CD4-positive, CD25-positive, alpha-beta regulatory T cell (primary cell): Measurements from ENCODE around the gene NCAM1. TPM values are rescaled to one million over a fixed set of nuclear protein-coding genes. Genes with fewer than 3 reads are reported as not detected.

Source experiments
- ATAC-seq, 2 donors: fragments of 150-1000 bp; cut with Tn5 transposase; one replicate each; pipeline ENCODE4 v1.10.0; 2021; ENCODE audit warnings: low read depth in 2 of 2, moderate number of reproducible peaks in 2 of 2, moderate library complexity in 1 of 2
- DNase-seq, 3 donors: peaks; one replicate each; pipeline versions ENCODE4 v3.0.0 to v3.0.0-alpha.2; 2012 to 2022; ENCODE audit warnings: mixed read lengths in 1 of 3
- H3K27ac ChIP-seq: one replicate; pipeline ENCODE4 v1.7.0; 2013; ENCODE audit warnings: mild to moderate bottlenecking, low read length; ENCODE audit not compliant: insufficient read depth, poor library complexity, severe bottlenecking
- H3K27me3 ChIP-seq: one replicate; pipeline ENCODE4 v1.7.0; 2013; ENCODE audit warnings: low read length; ENCODE audit not compliant: control insufficient read depth, insufficient read depth
- H3K36me3 ChIP-seq: one replicate; pipeline ENCODE4 v1.7.0; 2013; ENCODE audit warnings: mild to moderate bottlenecking, low read length, moderate library complexity; ENCODE audit not compliant: control insufficient read depth, insufficient read depth
- H3K4me1 ChIP-seq: 2 replicates; pipeline ENCODE4 v1.7.0; 2013; ENCODE audit warnings: mild to moderate bottlenecking, low read length; ENCODE audit not compliant: insufficient read depth, control insufficient read depth, poor library complexity, severe bottlenecking
- H3K4me3 ChIP-seq: one replicate; pipeline ENCODE4 v1.7.0; 2013; ENCODE audit warnings: low read depth, mild to moderate bottlenecking, low read length, moderate library complexity
- H3K9me3 ChIP-seq, 2 experiments: 1 replicate in 1 of 2; 2 replicates in 1 of 2; pipeline ENCODE4 v1.7.0; 2013; ENCODE audit warnings: low read length in 2 of 2, mild to moderate bottlenecking in 1 of 2, moderate library complexity in 1 of 2; ENCODE audit not compliant: control insufficient read depth in 2 of 2
- H3K27ac Mint-ChIP-seq, 3 donors: one replicate each; pipeline ENCODE4 v1.8.0; 2020 to 2022; ENCODE audit warnings: mild to moderate bottlenecking in 3 of 3, mixed read lengths in 3 of 3, moderate library complexity in 2 of 3
- H3K27me3 Mint-ChIP-seq: one replicate; pipeline ENCODE4 v1.8.0; 2022; ENCODE audit warnings: mild to moderate bottlenecking, mixed read lengths
- H3K36me3 Mint-ChIP-seq: one replicate; pipeline ENCODE4 v1.8.0; 2020; ENCODE audit warnings: mixed read lengths
- H3K4me1 Mint-ChIP-seq, 4 donors: one replicate each; pipeline ENCODE4 v1.8.0; 2020 to 2022; ENCODE audit warnings: mixed read lengths in 4 of 4, mild to moderate bottlenecking in 1 of 4
- H3K4me3 Mint-ChIP-seq, 4 donors: one replicate each; pipeline ENCODE4 v1.8.0; 2020 to 2022; ENCODE audit warnings: mild to moderate bottlenecking in 4 of 4, mixed read lengths in 4 of 4, moderate library complexity in 3 of 4
- H3K9me3 Mint-ChIP-seq, 7 donors: one replicate each; pipeline ENCODE4 v1.8.0; 2020 to 2022; ENCODE audit warnings: mixed read lengths in 7 of 7, mild to moderate bottlenecking in 3 of 7, moderate library complexity in 2 of 7
- polyA plus RNA-seq, 4 donors: library from polyadenylated mRNA; unstranded; fragments of 300-500 nt; fragmentation: Illumina TruSeq; gene quantifications; one replicate each; pipeline ENCODE4 v1.2.3, GENCODE V29; 2021
- total RNA-seq: library from RNA; stranded (reverse); gene quantifications from one replicate; pipeline ENCODE4 v1.2.3, GENCODE V29; 2022

The NCAM1 gene
- total and polyA plus RNA-seq, 5 donors from 2014 or later = 0.03 to 0.79 (median 0.11) TPM; not detected in 1

- H3K36me3 ChIP-seq = no peaks in the 10 kb centered on the region
- H3K27ac ChIP-seq = no peak overlapping the region
- no peaks in the 10 kb centered on the region for H3K4me1 ChIP-seq
- Mint-ChIP-seq H3K9me3 (no peaks in the 10 kb centered on the region), H3K4me1 (no peaks in the 10 kb centered on the region), H3K27me3 (peaks cover 10% of the 10 kb centered on the region), H3K27ac (no peak overlapping the region), H3K4me3 (no peak overlapping the region), H3K36me3 (no peaks in the 10 kb centered on the region)
- H3K4me3 ChIP-seq = no peak overlapping the region
- peaks cover 8% of the 10 kb centered on the region for H3K27me3 ChIP-seq
- ATAC-seq = no peak
- H3K9me3 ChIP-seq = no peaks in the 10 kb centered on the region
- no peak for DNase-seq
Observed at GRCh38 chr11:113138731-113139130, 177.5 kb downstream of the NCAM1 start.

DNA sequence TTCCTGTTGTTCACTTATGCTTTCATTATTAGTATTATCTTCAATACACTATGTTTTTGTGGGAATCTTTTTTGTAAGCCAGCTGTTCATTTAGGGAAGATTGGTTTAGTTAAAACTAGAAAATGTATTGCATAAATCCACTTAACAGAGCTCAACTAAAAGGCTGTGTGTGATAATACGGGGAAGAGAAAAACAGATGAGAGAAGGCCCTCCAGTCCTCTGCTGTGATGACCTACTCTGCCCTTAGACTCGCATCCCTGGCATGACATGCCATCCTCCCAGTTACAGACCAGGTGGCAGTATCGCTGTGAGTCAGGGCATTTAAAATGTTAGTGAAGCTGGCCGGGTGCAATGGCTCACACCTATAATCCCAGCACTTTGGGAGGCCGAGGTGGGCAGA, 179.8 kb downstream of the NCAM1 start:
- H3K9me3 Mint-ChIP-seq = no peaks in the 10 kb centered on the region

GRCh38 chr11:113142508-113142907, 181.3 kb downstream of the NCAM1 start:
- H3K4me3 Mint-ChIP-seq = no peak overlapping the region
- no peak overlapping the region for H3K27ac Mint-ChIP-seq
- DNase-seq (no peak), ATAC-seq (no peak)
- H3K36me3 ChIP-seq = no peaks in the 10 kb centered on the region
- peaks cover 8% of the 10 kb centered on the region for H3K27me3 ChIP-seq
- H3K4me3 ChIP-seq = no peak overlapping the region
- H3K27ac ChIP-seq = no peak overlapping the region
- peaks cover 18% of the 10 kb centered on the region for H3K27me3 Mint-ChIP-seq
- H3K4me1 Mint-ChIP-seq = no peaks in the 10 kb centered on the region
- peaks cover 0 to 2% (median 0%) of the 10 kb centered on the region in 7 donors for H3K9me3 Mint-ChIP-seq
- no peaks in the 10 kb centered on the region for H3K36me3 Mint-ChIP-seq
- no peaks in the 10 kb centered on the region for H3K9me3 ChIP-seq
- H3K4me1 ChIP-seq = no peaks in the 10 kb centered on the region

More for the DNA sequence above, 179.8 kb downstream of the NCAM1 start:
- ATAC-seq (no peak), DNase-seq (no peak)
- no peak overlapping the region for H3K4me3 ChIP-seq
- Mint-ChIP-seq H3K27ac (no peak overlapping the region), H3K4me3 (no peak overlapping the region), H3K27me3 (peaks cover 17% of the 10 kb centered on the region), H3K4me1 (no peaks in the 10 kb centered on the region), H3K36me3 (no peaks in the 10 kb centered on the region)
- no peak overlapping the region for H3K27ac ChIP-seq
- H3K9me3 ChIP-seq = no peaks in the 10 kb centered on the region
- H3K36me3 ChIP-seq = no peaks in the 10 kb centered on the region
- no peaks in the 10 kb centered on the region for H3K4me1 ChIP-seq
- peaks cover 8% of the 10 kb centered on the region for H3K27me3 ChIP-seq

GRCh38 chr11:113147249-113147648, 186.0 kb downstream of the NCAM1 start:
- Histone ChIP-seq H3K36me3 (no peaks in the 10 kb centered on the region), H3K27me3 (peaks cover 2% of the 10 kb centered on the region), H3K27ac (no peak overlapping the region), H3K4me3 (no peak overlapping the region), H3K4me1 (no peaks in the 10 kb centered on the region), H3K9me3 (no peaks in the 10 kb centered on the region)
- H3K27ac Mint-ChIP-seq = no peak overlapping the region
- H3K4me3 Mint-ChIP-seq = no peak overlapping the region
- no peaks in the 10 kb centered on the region for H3K36me3 Mint-ChIP-seq
- no peak for DNase-seq
- peaks cover 0 to 3% (median 0%) of the 10 kb centered on the region in 7 donors for H3K9me3 Mint-ChIP-seq
- ATAC-seq = no peak
- H3K27me3 Mint-ChIP-seq = peaks cover 19% of the 10 kb centered on the region
- H3K4me1 Mint-ChIP-seq = no peaks in the 10 kb centered on the region

DNA sequence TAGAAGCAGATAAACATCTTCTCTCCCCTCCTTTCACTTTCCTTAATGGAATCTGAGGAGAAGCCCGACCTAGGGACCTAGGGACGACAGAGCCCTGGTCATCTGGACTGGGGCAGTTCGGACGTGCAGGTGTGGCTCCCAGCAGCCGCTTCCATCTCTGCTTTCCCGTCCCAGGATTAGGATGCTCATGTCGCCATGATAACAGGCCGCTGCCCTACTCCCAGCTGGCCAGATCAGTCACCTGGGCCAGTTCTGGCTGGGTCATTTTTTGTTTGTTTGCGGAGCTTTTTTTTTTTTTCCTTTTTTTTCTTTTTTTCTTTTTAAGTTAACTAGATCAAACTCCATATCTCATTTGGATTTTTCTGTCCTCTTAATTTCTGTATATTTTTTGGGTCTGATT, 186.9 kb downstream of the NCAM1 start:
- no peaks in the 10 kb centered on the region for H3K9me3 ChIP-seq
- no peak overlapping the region for H3K4me3 ChIP-seq
- peaks cover 0 to 3% (median 0%) of the 10 kb centered on the region in 7 donors for H3K9me3 Mint-ChIP-seq
- no peaks in the 10 kb centered on the region for H3K36me3 ChIP-seq
- ATAC-seq = no peak
- H3K36me3 Mint-ChIP-seq = no peaks in the 10 kb centered on the region
- peaks cover 19% of the 10 kb centered on the region for H3K27me3 Mint-ChIP-seq
- H3K27ac Mint-ChIP-seq = no peak overlapping the region
- no peak overlapping the region for H3K27ac ChIP-seq
- H3K4me3 Mint-ChIP-seq = no peak overlapping the region
- H3K4me1 Mint-ChIP-seq = no peaks in the 10 kb centered on the region
- H3K4me1 ChIP-seq = no peaks in the 10 kb centered on the region
- DNase-seq = no peak
- H3K27me3 ChIP-seq = no peaks in the 10 kb centered on the region

DNA sequence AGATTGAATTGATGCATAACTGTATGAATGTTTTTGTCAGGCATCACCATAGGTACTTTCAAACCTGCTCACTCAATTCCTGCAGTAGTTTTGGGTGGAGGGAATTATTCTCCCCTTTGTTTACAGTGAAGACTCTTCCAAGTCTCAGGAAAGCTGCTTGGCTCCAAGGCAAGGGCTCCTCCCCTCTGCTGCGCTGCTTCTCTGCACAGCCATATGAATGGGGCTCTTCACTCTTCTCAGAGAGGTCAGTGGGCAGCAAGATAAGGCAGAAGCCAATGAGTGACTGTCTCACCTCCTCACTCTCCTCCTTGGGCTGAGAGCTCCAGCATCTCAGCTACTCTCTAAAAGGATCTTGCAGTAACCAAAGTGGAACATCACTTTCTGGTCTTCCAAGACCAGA, 187.4 kb downstream of the NCAM1 start:
- H3K9me3 Mint-ChIP-seq = peaks cover 0 to 3% (median 0%) of the 10 kb centered on the region in 7 donors
- DNase-seq = no peak
- no peak overlapping the region for H3K4me3 Mint-ChIP-seq
- Histone ChIP-seq H3K36me3 (no peaks in the 10 kb centered on the region), H3K9me3 (no peaks in the 10 kb centered on the region), H3K27ac (no peak overlapping the region), H3K4me1 (no peaks in the 10 kb centered on the region), H3K27me3 (no peaks in the 10 kb centered on the region), H3K4me3 (no peak overlapping the region)
- no peaks in the 10 kb centered on the region for H3K4me1 Mint-ChIP-seq
- no peak for ATAC-seq
- no peak overlapping the region for H3K27ac Mint-ChIP-seq
- no peaks in the 10 kb centered on the region for H3K36me3 Mint-ChIP-seq
- H3K27me3 Mint-ChIP-seq = peaks cover 19% of the 10 kb centered on the region

GRCh38 chr11:113151521-113151920, 190.3 kb downstream of the NCAM1 start:
- H3K4me3 Mint-ChIP-seq = no peak overlapping the region

DNA sequence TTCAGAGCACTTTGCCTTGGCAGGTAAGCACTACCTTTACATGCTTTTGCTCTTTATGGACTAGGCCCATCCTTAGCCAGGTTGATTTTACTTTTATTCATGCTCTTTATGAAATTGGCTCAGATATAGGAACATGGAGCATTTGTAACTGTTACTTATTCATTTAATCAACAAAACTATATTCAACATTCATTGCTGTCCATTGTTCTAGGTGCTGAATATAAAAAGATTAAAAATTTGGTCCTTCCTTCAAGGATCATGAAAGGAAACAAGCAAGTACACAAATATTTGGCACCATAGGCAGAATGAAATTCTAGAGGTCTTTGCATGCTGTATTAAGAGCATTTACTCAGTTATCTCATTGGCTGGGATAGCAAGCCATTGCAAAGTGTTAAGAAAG, 191.3 kb downstream of the NCAM1 start:
- Histone ChIP-seq H3K27me3 (no peaks in the 10 kb centered on the region), H3K36me3 (no peaks in the 10 kb centered on the region), H3K4me3 (no peak overlapping the region), H3K9me3 (no peaks in the 10 kb centered on the region), H3K4me1 (no peaks in the 10 kb centered on the region), H3K27ac (no peak overlapping the region)
- Mint-ChIP-seq H3K27ac (no peak overlapping the region), H3K27me3 (peaks cover 8% of the 10 kb centered on the region), H3K9me3 (peaks cover 0 to 1% (median 0%) of the 10 kb centered on the region in 7 donors), H3K36me3 (no peaks in the 10 kb centered on the region), H3K4me1 (no peaks in the 10 kb centered on the region), H3K4me3 (no peak overlapping the region)
- ATAC-seq (no peak), DNase-seq (no peak)

More at GRCh38 chr11:113151521-113151920, 190.3 kb downstream of the NCAM1 start:
- no peaks in the 10 kb centered on the region for H3K4me1 Mint-ChIP-seq
- H3K27me3 ChIP-seq = no peaks in the 10 kb centered on the region
- H3K27ac ChIP-seq = no peak overlapping the region
- DNase-seq (no peak), ATAC-seq (no peak)
- no peak overlapping the region for H3K27ac Mint-ChIP-seq
- no peaks in the 10 kb centered on the region for H3K9me3 ChIP-seq
- no peaks in the 10 kb centered on the region for H3K36me3 Mint-ChIP-seq
- H3K27me3 Mint-ChIP-seq = peaks cover 8% of the 10 kb centered on the region
- no peaks in the 10 kb centered on the region for H3K36me3 ChIP-seq
- no peaks in the 10 kb centered on the region for H3K4me1 ChIP-seq
- H3K9me3 Mint-ChIP-seq = peaks cover 0 to 2% (median 0%) of the 10 kb centered on the region in 7 donors
- no peak overlapping the region for H3K4me3 ChIP-seq
